ENCODE data around the gene OBSCN.
A peak's percentile ranks its signal among the peaks of the same experiment; 100 is the strongest.

Gene OBSCN

DNA sequence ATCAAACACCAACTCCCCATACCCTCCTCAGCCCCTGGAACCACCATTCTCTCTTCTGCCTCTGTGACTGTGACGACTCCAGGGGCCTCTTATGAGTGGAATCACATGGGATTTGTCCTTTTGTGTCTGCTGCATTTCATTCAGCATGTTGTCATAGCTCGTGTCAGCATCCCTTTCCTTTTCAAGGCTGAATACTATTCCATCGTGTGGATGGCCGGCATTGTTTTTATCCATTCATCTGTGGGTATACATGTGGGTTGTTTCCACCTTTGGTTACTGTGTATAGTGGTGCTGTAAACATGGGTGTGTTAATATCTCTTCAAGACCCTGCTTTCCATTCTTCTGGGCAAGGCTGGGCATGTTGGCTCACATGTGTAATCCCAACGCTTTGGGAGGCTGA, 17.1 kb upstream of the OBSCN start:
- no peak for DNase-seq

DNA sequence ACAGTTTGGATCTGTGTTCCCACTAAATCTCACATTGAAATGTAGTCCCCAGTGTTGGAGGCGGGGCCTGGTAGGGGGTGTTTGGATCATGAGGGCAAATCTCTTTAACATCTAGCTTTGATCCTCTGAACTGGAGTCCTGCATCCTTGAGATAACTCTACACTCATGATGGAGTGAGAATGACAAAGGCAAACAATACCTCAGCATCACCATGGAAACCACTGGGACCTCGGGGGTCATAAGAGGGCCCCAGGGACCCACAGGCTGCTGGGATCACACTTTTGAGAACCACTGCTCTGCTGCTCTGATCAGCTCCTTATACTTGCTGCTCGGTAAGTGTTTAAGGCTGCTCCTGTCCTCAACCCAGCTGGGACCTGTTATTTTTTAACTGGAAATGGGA, 13.4 kb upstream of the OBSCN start:
- DNase-seq, result no peak

DNA sequence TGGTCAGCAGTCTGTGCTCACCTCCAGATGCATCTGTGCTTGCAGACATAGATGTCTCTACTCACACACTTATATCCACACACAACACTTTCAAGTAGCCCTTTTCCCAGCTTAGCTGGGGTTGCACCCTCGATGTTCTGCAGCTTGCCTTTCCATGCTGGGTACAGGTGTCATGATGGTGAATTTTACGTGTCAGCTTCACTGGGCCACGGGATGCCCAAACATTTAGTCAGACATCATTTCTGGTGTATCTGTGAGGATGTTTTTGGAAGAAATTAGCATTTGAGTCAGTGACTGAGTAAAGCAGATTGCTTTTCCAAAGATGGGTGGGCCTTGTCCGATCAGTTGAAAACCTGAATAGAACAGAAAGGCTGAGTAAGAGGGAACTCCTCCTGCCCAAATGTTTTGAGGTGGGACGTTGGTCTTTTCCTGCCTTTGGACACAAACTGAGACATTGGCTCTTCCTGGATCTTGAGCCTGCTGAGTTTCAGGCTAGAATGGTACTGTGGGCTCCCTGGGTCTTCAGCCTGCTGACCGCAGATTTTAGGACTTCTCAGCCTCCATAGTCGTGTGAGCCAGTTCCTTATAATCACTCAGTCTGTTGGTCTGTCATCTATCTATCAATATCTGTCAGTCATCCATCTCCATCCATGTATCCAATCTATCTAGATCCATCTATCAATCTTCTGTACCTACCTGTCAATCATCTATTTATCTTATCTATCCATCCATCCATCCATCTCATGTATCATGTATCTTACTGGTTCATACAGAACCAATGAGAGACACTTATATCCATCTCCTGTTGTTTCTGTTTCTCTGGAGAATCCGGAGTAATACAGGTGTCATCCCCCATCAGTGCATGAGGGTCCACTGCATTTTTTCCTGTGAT, 12.7 kb upstream of the OBSCN start:
- no peak for DNase-seq

DNA sequence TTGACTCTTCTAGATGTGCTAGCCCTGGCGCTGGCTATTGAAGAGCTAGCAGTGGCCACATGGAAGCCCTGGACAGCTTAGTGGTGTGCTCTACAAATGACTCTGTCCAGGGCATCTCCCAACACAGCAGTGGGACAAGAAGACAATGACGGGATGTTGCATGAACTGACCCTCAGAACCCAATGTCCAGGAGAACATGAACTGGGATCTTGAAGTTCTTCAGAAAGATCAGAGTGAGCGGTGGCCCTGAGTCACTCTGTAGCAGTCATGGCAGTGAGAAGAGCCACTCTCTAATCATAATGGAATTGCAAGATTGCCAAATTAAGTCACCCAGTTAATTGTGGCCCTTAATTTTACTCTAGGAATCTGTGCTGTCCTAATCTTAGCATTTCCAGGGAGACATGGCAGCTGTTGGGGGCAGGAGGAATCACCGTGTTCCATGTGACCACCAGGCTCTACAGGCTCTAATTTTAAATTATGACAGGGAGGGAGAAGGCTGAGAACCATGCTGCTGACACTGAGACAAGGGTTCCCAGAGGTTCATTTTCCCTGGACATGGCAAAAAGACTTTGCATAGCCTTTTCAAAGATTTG, 10.2 kb upstream of the OBSCN start:
- DNase-seq, result no peak

DNA sequence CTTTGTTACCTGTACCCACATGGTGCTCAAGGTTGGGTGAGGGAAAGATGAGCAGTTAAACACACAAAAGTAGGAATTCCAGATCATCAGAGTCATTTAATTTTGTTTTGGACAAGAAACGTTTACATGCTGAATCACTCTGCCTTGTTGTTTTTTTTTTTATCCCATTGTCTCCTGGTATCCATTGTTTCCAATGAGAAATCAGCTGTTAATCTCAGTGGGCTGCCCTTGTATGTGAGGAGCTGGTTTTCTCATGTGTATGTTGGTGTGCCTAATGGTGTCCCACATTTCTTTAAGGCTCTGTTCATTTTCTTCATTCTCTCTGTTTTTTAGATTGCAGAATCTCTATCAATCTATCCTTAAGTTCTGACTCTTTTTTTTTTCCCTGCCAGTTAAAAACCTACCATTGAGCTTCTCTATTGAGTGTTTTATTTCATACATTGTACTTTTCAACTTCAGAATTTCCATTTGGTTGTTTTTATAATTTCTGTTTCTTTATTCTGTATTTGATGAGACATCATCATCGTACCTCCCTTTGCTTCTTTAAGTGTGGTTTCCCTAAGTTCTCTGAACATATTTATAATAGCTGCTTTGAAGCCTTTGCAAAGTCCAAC, 8.8 kb upstream of the OBSCN start:
- no peak for DNase-seq

DNA sequence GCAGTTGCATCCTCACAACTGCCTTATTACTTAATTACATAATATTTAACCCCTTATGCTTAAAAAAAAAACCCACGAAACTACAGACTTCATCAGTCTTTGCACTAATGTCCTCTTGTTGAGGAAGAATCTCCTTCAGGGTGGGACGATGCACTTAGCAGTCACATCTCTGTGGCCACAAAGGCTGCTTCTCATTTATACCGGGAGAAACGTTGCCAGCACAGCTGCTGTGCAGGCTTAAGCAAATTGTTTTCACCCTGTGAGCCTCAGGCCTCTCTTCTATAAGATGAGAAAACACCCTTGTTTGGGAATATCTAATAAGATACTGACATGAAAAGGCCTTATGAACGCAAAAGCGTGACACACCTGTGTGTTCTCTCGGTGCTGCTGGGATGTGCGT, 2.9 kb upstream of the OBSCN start:
- no peak for DNase-seq

DNA sequence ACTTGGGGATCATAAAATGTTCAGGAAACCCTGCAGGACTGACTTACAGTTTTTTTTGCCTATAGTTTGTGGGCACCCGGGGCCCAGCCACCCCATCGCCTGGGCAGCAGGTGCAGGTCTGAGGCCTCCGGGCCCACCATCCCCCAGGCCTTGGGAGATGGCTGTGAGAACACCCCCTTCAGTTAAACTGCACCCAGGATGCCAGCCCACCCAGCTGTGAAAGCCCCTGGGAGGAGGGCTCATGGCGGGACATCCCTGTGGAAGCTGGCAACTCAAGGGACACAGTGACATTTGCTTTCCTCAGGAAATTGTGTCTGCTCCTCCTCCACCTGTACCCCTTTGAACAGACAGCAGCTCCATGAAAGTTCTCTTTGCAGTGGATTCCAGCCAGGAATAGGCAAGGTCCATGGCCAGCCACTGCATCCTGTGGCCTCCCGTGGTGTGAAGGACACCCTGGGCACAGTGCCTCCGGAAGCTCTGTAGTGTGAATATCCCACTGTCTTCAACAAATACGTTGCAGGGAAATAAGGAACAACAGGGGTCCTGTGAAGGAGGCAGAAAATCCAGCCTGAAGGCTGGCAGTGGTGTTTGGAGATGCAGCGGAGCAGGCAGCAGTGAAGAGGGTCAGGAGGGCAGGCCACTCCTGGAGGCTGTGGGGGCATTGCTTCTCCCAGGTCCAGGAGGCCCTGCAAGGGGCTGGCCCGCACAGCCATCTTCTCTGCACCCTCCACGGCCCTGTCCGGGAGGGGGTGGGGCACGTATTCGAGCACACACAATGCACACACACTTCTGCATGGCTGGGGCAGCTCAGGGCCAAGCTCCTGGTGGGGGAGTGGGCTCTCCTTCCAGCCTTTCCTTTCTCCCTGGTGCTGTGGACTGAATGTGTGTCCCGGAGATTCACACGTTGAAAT, 2.1 kb upstream of the OBSCN start:
- DNase-seq, result no peak

DNA sequence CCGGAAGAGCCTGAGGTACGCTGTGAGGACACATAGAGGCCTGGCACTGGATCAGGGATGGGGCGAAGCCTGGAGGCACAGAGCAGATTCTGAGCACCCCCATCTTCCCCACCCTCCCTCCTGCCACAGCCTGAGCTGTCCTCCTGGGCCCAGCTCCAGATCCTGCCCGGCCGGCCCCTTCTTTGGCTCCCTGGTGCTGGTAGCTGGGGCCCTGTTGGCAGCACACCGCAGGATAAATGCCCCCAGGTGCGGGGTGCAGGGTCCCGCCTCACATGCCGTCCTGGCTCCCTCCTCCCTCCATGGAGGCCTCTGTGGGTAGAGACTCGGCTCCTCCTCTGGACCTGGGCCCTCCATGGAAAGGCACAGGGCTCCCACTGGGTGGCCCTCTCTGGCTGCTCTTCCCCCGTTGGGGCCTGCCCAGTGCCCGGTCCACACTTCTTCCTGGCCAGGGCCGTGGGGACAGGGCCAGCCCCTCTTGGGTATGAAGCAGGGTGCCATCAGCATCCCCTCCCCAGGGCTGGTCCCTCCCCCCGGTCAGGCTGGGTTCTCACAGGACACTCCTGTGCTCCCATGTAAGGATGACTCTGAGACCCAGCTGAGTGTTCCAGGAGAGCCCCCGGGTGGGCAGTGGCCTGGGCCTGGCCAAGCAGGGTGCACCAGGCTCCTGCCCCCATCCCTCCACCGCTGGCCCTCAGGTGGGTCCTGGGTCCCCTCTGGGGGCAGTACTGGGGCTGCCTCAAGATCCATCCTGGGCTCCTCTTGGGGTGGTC, 1.1 kb upstream of the OBSCN start:
- no peak for DNase-seq

DNA sequence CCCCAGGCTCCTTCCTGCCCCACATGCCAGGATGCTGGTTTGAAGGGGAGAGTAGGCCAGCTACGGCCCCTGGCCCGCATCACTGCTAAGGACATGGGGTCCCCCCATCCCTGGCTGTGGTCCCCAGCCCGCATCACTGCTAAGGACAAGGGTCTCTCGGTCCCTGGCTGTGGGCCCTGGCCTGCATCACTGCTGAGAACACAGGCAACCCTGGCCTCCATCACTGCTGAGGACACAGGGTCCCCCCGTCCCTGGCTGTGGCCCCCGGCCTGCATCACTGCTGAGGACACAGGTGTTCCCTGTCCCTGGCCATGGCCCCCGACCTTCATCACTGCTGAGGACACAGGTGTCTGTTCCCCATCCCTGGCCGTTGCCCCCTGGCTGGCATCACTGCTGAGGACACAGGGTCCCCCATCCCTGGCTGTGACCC, 448 bp upstream of the OBSCN start:
- DNase-seq, result no peak

DNA sequence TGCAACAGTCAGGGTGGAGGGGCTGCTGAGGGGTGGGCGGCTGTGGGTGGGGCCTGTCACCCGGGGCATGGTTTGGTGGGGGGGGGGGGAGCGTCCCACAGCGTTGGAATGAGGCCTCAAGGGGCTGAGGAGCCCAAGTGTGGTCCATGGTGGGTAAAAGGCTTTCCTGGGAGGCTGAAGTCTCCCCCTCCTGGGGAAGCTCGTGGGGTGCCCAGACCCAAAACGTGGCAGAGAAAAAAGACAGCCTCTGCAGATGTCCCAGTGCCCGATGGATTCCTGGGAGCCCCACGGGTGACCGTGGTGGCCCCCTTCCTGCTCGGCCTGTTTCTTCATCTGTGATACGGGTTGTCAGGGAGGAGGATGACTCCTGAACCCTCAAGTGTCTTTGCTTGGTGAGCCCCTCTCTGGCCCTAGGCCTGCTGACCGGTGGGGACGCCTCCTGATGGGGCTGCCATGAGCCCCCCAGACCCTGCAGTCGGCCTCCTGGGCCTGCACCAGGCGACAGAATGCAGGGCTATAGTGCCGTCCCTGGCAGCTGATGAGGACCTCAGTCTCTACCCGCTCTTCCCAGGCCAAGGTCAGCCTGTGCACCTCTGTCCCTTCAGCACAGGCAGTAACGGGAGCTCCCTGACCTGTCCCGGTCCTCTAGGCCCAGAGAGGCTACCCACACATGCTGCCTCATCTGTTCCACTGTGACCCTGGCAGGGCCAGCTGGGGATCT, 1.1 kb downstream of the OBSCN start:
- no peak for DNase-seq

DNA sequence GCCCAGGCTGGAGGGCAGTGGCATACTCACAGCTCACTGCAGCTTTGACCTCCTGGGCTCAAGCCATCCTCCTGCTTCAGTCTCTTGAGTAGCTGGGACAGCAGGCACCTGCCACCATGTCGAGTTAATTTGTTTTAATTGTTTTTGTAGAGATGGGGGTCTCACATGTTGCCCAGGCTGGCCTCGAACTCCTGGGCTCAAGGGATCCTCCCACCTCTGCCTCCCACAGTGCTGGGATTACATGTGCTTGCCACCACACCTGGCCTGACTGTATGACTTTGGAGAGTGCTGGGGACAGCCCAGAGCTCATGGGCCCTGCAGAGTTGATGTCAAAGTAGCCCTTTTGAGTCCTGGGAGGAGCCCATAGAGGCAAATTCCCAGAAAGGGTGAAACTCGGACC, 1.8 kb downstream of the OBSCN start:
- no peak for DNase-seq

DNA sequence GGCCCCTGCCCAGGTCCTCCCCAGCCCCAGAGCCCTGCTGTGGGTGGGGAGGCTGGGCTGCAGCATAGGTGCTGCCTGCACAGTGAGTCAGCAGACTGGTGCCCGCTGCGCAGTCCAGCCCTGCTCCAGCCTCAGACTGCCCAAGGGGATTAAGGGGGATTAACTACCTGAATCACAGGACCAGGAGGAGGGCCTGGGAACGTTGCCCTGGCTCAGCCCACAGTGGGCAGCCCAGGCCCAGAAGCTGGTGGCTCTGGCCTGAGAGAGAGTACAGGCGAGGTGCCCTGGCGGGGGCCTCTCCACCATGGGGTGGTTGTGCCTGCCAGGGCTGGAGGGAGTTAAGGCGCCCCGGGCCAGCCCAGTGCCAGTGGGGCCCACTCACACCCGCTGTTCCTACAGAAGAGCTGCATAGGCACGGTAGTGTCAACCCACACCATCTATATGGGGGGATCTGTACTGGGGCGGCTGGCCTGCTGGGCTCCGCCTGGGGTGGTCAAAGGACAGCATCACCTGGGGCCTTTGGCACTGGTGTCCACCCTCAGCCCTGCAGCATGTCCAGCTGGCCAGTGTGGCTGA, 2.3 kb downstream of the OBSCN start:
- no peak for DNase-seq

DNA sequence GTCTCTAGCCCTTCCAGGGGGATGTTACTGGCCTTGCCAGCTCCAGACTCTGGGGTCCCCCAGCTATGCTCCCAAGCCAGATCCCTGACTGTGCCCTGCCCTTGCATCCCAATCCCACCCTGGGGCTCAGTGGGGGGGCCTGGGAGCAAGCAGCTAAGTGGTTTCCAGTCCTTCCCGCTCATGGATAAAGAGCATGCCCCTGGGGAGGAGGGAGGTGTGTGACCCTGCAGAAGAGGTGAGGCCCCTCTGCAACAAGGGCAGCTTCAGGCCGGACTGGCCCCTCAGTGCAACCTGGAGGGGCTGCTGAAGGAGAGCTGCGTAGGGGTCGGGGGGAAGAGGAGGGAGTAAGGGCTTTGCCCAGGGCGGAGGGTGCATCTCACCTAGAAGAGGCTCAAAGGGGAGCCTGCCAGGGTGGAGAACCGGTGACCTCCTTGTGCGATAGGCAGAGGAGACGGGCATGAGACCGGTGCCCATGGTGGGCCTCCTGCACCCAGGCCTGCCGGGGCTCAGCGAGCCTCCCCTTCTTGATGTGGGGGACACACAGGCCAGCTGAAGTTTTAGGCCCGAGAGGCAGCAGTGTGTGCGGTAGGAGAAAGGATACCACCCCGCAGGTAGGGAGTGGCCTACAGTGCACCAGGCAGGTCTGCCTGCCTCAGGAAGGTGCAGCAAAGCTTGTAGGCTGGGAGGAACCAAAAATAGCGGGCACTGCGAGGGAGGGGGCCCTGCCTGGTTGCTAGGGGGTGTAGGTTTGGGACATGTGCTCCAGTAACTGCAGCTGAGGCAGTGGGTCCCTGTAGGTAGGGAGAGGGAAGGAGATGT, 3.1 kb downstream of the OBSCN start:
- DNase-seq, result no peak

DNA sequence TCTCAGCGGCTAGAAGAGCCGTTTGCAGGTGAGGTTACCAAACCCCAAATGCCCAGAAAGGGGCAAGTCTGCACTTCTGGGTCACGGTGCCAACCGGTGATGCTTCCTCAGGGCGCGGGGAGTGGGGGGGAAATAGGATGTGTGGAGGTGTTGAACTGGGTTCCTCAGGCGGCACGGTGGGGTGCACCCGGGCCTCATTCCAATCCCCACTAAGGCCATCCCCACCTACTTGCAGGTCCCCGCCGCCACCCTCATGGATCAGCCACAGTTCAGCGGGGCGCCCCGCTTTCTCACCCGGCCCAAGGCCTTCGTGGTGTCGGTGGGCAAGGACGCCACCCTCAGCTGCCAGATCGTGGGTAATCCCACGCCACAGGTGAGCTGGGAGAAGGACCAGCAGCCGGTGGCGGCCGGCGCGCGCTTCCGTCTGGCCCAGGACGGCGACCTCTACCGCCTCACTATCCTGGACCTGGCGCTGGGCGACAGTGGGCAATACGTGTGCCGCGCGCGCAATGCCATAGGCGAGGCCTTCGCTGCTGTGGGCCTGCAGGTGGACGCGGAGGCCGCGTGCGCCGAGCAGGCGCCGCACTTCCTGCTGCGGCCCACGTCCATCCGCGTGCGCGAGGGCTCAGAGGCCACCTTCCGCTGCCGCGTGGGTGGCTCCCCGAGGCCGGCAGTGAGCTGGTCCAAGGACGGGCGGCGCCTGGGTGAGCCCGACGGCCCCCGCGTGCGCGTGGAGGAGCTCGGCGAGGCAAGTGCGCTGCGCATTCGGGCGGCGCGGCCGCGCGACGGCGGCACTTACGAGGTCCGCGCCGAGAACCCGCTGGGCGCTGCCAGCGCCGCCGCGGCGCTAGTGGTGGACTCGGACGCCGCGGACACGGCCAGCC, 3.9 kb downstream of the OBSCN start:
- no peak for DNase-seq

DNA sequence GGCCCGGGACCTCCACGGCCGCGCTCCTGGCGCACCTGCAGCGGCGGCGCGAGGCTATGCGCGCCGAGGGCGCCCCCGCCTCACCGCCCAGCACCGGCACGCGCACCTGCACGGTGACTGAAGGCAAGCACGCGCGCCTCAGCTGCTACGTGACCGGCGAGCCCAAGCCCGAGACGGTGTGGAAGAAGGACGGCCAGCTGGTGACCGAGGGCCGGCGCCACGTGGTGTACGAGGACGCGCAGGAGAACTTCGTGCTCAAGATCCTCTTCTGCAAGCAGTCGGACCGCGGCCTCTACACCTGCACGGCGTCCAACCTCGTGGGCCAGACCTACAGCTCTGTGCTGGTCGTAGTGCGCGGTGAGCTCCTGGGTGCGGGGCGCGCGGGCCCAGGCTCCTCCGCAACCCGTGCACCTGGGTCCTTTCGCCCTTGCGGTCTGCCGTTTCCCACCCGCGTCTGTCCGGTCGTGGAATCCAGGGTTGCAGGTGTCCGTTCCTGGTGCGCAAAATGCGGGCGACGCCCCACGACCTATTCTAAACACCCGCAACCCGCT, 4.6 kb downstream of the OBSCN start:
- no peak for DNase-seq

DNA sequence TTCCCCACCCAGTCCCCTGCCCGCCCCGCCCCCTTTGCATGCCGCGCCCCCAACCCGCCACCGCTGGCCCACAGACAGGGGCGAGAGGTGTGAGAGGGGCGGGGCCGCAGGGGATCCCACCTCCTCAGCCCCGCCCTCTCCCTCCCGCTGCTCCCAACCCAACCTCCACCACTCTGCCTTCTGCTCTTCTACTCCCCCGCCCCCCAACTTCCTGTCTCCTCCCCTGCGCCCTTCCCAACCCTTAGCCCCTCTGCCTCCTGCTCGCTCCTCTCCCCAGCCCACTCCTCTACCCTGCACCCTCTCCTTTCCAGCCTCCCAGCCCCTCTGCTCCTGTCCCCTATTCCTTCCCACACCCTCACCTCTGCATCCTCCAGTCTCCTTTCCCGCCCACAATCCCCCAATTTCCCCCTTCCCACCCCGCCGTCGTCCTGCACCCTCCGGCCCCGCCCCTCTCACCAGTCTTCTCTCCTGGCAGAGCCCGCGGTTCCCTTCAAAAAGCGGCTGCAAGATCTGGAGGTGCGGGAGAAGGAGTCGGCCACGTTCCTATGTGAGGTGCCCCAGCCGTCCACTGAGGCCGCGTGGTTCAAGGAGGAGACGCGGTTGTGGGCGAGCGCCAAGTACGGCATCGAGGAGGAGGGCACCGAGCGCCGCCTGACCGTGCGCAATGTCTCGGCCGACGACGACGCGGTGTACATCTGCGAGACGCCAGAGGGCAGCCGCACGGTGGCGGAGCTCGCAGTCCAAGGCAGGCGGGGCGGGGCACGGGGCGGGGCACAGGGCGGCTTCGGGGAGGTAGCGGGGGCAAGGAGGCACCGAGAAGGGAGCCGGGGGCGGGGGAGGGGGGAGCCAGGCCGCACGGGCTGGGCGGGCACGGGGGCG, 5.4 kb downstream of the OBSCN start:
- peak; percentile 81 to 87 for DNase-seq

DNA sequence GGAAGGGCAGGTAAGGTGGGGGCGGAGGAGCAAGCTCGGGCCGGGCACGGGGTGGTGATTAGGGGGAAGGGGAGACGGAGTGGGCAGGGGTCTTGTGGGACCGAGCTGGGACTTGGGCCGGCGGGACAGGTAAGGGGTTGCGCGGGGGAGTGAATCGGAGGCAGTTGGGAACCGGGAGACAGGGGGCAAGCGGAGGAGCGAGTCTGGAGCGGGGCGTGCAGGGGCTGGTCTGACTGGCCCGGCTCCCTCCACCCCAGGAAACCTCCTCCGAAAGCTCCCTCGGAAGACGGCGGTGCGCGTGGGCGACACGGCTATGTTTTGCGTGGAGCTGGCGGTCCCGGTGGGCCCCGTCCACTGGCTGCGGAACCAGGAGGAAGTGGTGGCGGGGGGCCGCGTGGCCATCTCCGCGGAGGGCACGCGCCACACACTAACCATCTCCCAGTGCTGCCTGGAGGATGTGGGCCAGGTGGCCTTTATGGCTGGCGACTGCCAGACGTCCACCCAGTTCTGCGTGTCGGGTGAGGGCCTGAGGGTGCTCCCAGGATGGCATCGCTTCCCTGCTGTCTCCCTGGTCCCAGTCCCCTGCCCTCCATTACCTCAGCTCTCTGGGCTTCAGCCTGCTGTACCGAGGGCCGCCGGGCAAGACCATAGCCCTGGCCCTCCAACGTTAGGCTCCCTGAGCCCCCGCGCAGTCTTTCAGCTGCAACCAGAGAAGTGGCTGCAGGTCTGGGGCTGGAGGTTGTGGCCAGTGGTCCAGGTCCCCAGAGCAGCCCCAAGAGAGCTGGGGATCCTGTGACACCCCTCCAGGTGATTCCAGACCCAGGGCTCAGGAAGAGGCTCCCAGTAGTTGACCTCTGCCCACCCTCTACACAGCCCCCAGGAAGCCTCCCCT, 6.3 kb downstream of the OBSCN start:
- no peak for DNase-seq
